SU-DHL-6 (cell line): ENCODE results near the gene ITPR1.

Experiments
- H2AFZ ChIP-seq: fragments of 200-600 bp; sonication (generic); 2 replicates; pipeline ENCODE4 v1.6.1; 2014; ENCODE audit warnings: low read depth, mild to moderate bottlenecking, moderate library complexity, mixed read lengths, antibody characterized with exemption, low read length; ENCODE audit not compliant: severe bottlenecking
- H3F3A ChIP-seq: fragments of 200-600 bp; shearing (Covaris generic); 2 replicates; pipeline ENCODE4 v1.6.0; 2016; ENCODE audit warnings: antibody characterized with exemption, mild to moderate bottlenecking; ENCODE audit not compliant: insufficient read depth
- H3K27ac ChIP-seq: fragments of 200-600 bp; sonication (generic); 2 replicates; pipeline ENCODE4 v1.5.1; 2016; ENCODE audit warnings: low read depth, mild to moderate bottlenecking, low read length, moderate library complexity, mixed read lengths
- H3K27me3 ChIP-seq: fragments of 200-600 bp; sonication (generic), shearing (Covaris generic); 2 replicates; pipeline ENCODE4 v1.6.0; 2014; ENCODE audit warnings: mild to moderate bottlenecking, low read length
- H3K36me3 ChIP-seq: fragments of 200-600 bp; sonication (generic); 2 replicates; pipeline ENCODE4 v1.6.1; 2014; ENCODE audit warnings: mild to moderate bottlenecking, low read length, mixed read lengths
- H3K4me2 ChIP-seq: fragments of 300-600, 200-600 bp; shearing (Covaris generic), sonication (generic); 2 replicates; pipeline ENCODE4 v1.6.0; 2014; ENCODE audit warnings: low read length, low read depth, mild to moderate bottlenecking; ENCODE audit not compliant: poor library complexity, severe bottlenecking
- H3K4me3 ChIP-seq: fragments of 200-600 bp; sonication (generic); 2 replicates; pipeline ENCODE4 v1.5.1; 2014; ENCODE audit warnings: antibody characterized with exemption, low read length, mild to moderate bottlenecking, mixed read lengths; ENCODE audit not compliant: insufficient read depth, poor library complexity, severe bottlenecking
- H3K79me2 ChIP-seq: fragments of 200-600 bp; sonication (generic); 2 replicates; pipeline ENCODE4 v1.6.1; 2014; ENCODE audit warnings: mild to moderate bottlenecking, low read length, moderate library complexity; ENCODE audit not compliant: insufficient read depth
- H3K9ac ChIP-seq: fragments of 200-600 bp; sonication (generic); 2 replicates; pipeline ENCODE4 v1.7.0; 2014; ENCODE audit warnings: mild to moderate bottlenecking, low read length
- H3K9me2 ChIP-seq: fragments of 200-600 bp; sonication (generic); replicated peaks from 2 replicates; pipeline ENCODE4 v1.6.1; 2014; ENCODE audit warnings: low read length; ENCODE audit not compliant: insufficient read depth
- H3K9me3 ChIP-seq: fragments of 200-600 bp; sonication (generic); 2 replicates; pipeline ENCODE4 v1.6.1; 2014; ENCODE audit warnings: low read length, mixed read lengths; ENCODE audit not compliant: insufficient read depth
- H4K20me1 ChIP-seq: fragments of 200-600 bp; sonication (generic); 2 replicates; pipeline ENCODE4 v1.6.1; 2014; ENCODE audit warnings: low read depth, mild to moderate bottlenecking, antibody characterized with exemption, low read length, moderate library complexity, mixed read lengths
- EZH2phosphoT487 ChIP-seq: fragments of 200-600 bp; sonication (generic), shearing (Covaris generic); conservative IDR thresholded peaks from 2 replicates; pipeline ENCODE4 v1.6.1; 2018; ENCODE audit warnings: mild to moderate bottlenecking, antibody characterized with exemption, low read length, moderate library complexity, mixed read lengths
- TF ChIP-seq, protein P1 (sequence below): fragments of 200-600 bp; sonication (generic); IDR thresholded peaks from one replicate; pipeline ENCODE4 v1.5.1; 2017; ENCODE audit warnings: antibody characterized with exemption, mild to moderate bottlenecking, low read length, moderate library complexity; ENCODE audit not compliant: insufficient read depth, poor library complexity, severe bottlenecking

Gene ITPR1

DNA sequence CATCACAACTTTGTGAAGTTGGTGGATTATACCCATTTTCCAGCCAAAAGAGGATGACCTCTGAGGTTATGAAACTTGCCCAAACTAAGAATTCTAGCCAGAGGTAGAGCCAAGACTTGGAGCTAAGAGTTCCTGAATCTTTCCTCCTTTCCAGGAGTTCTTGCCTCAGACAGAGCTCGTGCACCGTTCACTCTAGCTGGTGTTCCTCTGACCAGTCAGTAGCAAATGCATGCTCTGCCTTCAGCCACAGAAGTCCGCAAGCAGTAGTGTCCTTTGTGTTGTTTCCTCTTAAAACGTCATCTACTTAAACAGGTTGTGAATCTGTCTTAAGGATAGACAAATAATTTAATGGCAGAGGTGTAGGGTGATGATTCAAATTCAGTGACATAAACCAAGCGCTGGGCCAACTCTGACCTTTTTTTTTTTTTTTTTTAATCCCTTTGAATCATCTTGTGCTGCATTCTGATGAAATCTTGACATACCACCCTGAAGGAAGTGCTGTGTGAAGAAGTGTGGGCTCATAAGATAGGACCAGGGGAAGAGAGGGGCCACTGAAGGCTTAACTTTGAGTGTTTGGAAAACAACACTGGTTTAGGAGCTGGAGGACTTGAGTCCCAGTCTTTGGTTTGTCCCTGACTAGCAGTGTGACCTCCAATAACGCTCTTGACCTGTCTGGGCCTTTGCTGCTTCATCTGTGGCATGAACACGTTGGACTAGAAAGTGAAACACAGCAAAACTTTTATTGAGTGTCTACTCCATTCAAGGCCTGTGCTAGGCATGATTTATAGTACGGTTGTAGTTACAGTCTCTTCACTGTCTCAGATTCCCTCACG, 53.4 kb downstream of the ITPR1 start:
- H3K27ac ChIP-seq, result no peak overlapping the region
- no peak for TF ChIP-seq EZH2phosphoT487
- TF ChIP-seq, protein P1, sequence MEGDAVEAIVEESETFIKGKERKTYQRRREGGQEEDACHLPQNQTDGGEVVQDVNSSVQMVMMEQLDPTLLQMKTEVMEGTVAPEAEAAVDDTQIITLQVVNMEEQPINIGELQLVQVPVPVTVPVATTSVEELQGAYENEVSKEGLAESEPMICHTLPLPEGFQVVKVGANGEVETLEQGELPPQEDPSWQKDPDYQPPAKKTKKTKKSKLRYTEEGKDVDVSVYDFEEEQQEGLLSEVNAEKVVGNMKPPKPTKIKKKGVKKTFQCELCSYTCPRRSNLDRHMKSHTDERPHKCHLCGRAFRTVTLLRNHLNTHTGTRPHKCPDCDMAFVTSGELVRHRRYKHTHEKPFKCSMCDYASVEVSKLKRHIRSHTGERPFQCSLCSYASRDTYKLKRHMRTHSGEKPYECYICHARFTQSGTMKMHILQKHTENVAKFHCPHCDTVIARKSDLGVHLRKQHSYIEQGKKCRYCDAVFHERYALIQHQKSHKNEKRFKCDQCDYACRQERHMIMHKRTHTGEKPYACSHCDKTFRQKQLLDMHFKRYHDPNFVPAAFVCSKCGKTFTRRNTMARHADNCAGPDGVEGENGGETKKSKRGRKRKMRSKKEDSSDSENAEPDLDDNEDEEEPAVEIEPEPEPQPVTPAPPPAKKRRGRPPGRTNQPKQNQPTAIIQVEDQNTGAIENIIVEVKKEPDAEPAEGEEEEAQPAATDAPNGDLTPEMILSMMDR, result no peak
- H2AFZ ChIP-seq, result no peak overlapping the region
- no peaks in the 10 kb centered on the region for H3K9me3 ChIP-seq
- no peaks in the 10 kb centered on the region for H4K20me1 ChIP-seq
- no peak overlapping the region for H3K9ac ChIP-seq
- no peaks in the 10 kb centered on the region for H3K79me2 ChIP-seq
- H3K9me2 ChIP-seq, result no peaks in the 10 kb centered on the region
- H3K36me3 ChIP-seq, result no peaks in the 10 kb centered on the region
- H3K27me3 ChIP-seq, result no peaks in the 10 kb centered on the region
- H3K4me3 ChIP-seq, result no peak overlapping the region
- no peaks in the 10 kb centered on the region for H3F3A ChIP-seq
- H3K4me2 ChIP-seq, result no peak overlapping the region

DNA sequence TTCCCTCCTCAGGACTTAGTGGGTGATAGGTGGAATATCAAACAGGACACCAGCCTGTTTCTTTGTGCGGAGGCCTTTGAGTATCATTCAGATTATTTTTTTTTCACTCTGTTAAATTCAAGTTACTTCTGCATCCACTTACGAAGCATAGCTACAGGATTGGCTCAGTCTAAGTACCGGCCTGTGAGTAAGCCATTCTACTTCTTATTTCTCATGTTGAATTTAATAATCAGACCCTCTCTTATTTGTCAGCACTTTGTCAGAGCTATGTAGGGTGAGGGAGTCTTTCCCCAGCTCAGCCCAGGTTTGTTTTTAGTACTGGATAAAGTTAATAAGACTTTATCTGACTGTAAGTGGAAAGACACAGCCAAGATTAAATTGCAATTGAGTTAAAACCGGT, 54.7 kb downstream of the ITPR1 start:
- Histone ChIP-seq H3K27ac (no peak overlapping the region), H3K27me3 (no peaks in the 10 kb centered on the region), H3K9me3 (no peaks in the 10 kb centered on the region), H3K4me3 (no peak overlapping the region), H3K4me2 (no peak overlapping the region), H3K9me2 (no peaks in the 10 kb centered on the region), H3F3A (no peaks in the 10 kb centered on the region), H2AFZ (no peak overlapping the region), H3K36me3 (no peaks in the 10 kb centered on the region), H4K20me1 (no peaks in the 10 kb centered on the region), H3K79me2 (no peaks in the 10 kb centered on the region), H3K9ac (no peak overlapping the region)
- TF ChIP-seq, protein P1, result no peak
- TF ChIP-seq EZH2phosphoT487, result no peak

DNA sequence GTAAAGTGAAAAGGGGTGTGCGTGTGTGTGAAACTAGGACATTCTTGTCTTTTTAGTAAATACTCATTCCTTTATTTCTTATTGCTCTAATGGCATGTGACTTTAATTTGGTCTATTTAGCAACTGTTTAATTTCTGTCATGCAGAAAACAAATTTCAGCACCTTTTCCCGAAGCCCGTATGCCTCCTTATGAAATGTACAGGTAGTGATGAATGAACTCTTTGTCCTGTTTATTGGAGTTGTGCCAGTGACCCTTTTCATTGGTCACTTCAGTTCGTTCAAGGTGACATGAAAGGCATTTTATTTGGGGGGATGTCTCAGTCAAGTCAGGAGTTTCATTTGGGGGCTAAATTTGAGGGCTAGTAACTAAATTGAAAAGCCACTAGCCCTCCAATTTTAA, 55.2 kb downstream of the ITPR1 start:
- no peaks in the 10 kb centered on the region for H3K27me3 ChIP-seq
- H3K9me2 ChIP-seq, result no peaks in the 10 kb centered on the region
- no peak overlapping the region for H3K27ac ChIP-seq
- no peak overlapping the region for H2AFZ ChIP-seq
- no peaks in the 10 kb centered on the region for H3K79me2 ChIP-seq
- no peak overlapping the region for H3K4me3 ChIP-seq
- H3K9me3 ChIP-seq, result no peaks in the 10 kb centered on the region
- no peaks in the 10 kb centered on the region for H3K36me3 ChIP-seq
- H3K4me2 ChIP-seq, result no peak overlapping the region
- H4K20me1 ChIP-seq, result no peaks in the 10 kb centered on the region
- TF ChIP-seq, protein P1, result no peak
- TF ChIP-seq EZH2phosphoT487, result no peak
- no peak overlapping the region for H3K9ac ChIP-seq
- no peaks in the 10 kb centered on the region for H3F3A ChIP-seq
